OCI-M2 (cell line): ENCODE results near the gene PSMC5.
"Not testable (repeated sequence)": the region's sequence is repeated elsewhere in the genome, so short reads cannot be mapped to it uniquely, and the experiment has no call there.

ENCODE experiments used
- DNase-seq: peaks from one replicate; lab custom pipeline; 2025; ENCODE audit not compliant: unreplicated experiment; lab: John Stamatoyannopoulos, UW

The PSMC5 gene

GRCh38 chr17:63869491-63870291, 42.5 kb downstream of the PSMC5 start:
- not testable (repeated sequence) for DNase-seq

GRCh38 chr17:63870292-63870665, 43.0 kb downstream of the PSMC5 start:
- not testable (repeated sequence) for DNase-seq

DNA sequence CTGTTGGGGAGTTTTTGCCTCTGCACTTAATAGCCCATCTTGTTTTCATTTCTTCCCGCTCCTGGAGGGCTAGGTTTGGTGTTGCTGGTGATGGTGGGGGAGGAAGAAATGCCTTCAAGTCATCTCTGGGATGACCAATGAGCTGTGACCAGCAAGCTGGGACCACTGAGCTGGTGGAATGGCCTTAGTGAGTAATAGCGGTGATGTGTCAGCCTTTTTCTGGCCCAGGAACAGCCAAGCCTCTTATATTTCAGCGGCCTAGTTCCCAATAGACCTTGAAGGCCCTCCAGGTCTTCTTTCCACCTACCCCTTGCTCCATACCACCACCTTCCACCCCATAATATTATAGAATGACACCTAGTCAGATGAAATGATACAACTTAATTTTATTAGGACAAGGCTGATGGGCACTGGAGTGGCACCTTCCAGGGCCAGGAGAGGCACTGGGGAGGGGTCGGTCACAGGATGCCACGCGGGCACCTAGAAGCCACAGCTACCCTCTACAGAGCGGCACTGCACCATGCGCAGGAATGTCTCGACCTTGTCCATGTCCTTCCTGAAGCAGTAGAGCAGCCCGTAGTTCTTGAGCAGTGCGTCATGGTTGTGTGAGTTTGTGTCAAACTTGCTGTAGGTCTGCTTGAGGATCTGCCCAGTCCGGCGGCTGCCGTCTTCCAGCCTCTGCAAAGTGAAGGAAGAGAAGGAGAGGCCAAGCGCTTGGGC, 44.6 kb downstream of the PSMC5 start:
- not testable (repeated sequence) for DNase-seq

GRCh38 chr17:63873577-63873976, 46.3 kb downstream of the PSMC5 start, which contains the start of gene CSH2:
CSH2 (minus strand) TSS chr17:63873677; CDS start chr17:63873614, 63 bp downstream.
- not testable (repeated sequence) for DNase-seq

- not testable (repeated sequence) for DNase-seq
These were observed 46.9 kb downstream of the PSMC5 start for GRCh38 chr17:63874061-63874626.

- DNase-seq: not testable (repeated sequence)
These were observed 47.5 kb downstream of the PSMC5 start for GRCh38 chr17:63874693-63875092.

GRCh38 chr17:63878413-63878812, 51.2 kb downstream of the PSMC5 start:
- not testable (repeated sequence) for DNase-seq

GRCh38 chr17:63880706-63881105, 53.5 kb downstream of the PSMC5 start:
- no peak for DNase-seq

DNA sequence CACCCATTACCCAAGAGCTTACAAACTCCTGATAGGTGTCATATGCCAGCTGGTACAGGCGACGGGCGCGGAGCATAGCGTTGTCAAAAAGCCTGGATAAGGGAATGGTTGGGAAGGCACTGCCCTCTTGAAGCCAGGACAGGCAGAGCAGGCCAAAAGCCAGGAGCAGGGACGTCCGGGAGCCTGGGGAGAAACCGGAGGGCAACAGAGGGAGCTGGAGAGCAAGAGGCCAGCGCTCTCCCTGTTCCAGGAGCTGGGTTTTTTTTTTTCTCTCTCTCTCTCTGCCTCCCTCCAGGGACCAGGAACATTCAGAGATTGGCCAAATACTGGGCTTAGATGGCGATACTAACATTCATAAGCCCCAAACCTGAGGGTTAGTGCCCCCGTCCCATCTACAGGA, 54.1 kb downstream of the PSMC5 start:
- DNase-seq: not testable (repeated sequence)
